ENCODE measurements around the gene CIPC.

CIPC gene

DNA sequence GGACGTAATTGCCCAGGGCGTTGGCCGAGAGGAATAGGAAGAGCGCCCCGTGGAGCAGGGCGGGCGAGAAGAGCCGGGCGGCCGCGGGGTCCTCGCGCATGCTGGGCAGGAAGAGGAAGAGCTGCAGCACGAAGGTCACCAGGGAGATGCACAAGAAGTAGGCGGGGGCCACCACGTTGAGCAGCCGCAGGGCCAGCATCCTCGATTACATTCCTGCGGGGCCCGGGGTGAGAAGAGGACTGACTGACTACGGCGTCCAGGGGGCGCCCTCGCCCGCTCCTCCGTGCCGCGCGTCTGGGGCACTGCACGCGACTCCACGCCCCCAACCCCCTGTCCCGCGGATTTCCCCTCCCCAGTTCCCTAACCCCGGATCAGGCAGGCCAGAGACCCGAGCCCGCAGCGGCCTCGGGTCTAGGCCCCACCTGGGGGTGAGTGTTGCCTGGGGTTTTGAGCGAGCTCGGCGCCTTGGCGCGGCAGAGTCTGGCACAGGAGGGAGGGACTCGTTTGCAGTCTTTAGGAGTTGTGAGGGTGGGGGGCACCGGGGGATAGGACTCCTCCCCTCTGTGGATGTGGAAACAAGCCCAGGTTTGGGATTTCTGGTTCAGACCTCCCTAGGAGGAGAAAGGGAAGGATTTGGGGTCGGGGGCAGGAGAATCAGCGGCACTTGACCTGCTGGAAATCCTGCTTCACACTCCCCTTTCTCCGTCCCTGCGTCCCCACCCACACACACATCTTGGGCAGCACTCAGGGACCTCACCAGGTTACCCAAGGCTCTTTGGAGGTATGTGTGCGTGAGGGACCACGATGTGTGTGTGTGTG, 41.7 kb downstream of the CIPC start:
- H3K27ac ChIP-seq, result no peak overlapping the region
- no peak for TF ChIP-seq ZFX (IDR thresholded peaks at IDR 0.05; ENCODE audit: borderline replicate concordance)
- TF ChIP-seq, protein P1, sequence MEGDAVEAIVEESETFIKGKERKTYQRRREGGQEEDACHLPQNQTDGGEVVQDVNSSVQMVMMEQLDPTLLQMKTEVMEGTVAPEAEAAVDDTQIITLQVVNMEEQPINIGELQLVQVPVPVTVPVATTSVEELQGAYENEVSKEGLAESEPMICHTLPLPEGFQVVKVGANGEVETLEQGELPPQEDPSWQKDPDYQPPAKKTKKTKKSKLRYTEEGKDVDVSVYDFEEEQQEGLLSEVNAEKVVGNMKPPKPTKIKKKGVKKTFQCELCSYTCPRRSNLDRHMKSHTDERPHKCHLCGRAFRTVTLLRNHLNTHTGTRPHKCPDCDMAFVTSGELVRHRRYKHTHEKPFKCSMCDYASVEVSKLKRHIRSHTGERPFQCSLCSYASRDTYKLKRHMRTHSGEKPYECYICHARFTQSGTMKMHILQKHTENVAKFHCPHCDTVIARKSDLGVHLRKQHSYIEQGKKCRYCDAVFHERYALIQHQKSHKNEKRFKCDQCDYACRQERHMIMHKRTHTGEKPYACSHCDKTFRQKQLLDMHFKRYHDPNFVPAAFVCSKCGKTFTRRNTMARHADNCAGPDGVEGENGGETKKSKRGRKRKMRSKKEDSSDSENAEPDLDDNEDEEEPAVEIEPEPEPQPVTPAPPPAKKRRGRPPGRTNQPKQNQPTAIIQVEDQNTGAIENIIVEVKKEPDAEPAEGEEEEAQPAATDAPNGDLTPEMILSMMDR (IDR thresholded peaks at IDR 0.05), result peak; percentile 93

DNA sequence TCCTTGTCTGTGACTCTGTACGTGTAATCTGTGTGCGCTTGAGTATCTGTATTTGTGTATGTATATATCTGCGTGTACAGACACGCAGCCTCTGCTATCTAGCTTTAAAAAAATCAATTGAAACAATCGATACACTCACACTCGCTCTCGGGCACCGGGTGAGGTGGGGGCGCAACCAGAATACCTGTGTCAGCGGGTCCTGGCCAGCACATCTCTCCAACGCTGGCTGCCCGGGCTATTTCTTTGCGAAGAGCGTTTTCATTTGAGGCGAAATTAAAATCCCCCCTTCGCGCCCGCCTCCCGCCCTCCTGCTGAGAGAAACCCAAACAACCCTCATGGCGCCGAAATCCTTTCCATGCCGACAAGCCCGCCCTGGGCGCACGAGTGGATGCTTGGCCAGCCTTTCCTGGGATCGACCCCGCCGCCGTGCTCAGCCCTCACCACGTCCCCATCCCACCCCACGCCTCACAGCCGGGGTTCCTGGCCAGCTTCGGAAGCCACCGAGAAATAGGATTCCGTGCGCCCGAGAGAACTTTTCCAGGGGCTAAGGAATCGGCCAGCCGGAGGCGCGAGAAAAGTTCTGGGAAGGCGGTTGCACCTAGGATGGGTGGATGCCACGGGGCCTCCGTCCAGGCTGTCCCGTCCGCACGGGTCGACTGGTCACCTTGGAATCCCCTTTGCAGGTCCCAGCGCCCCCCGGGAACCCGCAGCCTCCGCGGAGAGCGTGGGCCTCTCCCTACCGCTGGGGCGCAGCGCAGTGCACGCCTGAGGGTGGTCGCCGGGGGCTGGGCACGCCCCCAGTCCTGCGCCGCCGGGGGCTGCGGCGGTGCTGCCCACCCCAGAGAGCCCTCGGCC, 42.5 kb downstream of the CIPC start:
- TF ChIP-seq, protein P1 (IDR thresholded peaks at IDR 0.05), result no peak
- no peak for TF ChIP-seq ZFX (IDR thresholded peaks at IDR 0.05; ENCODE audit: borderline replicate concordance)
- no peak overlapping the region for H3K27ac ChIP-seq

DNA sequence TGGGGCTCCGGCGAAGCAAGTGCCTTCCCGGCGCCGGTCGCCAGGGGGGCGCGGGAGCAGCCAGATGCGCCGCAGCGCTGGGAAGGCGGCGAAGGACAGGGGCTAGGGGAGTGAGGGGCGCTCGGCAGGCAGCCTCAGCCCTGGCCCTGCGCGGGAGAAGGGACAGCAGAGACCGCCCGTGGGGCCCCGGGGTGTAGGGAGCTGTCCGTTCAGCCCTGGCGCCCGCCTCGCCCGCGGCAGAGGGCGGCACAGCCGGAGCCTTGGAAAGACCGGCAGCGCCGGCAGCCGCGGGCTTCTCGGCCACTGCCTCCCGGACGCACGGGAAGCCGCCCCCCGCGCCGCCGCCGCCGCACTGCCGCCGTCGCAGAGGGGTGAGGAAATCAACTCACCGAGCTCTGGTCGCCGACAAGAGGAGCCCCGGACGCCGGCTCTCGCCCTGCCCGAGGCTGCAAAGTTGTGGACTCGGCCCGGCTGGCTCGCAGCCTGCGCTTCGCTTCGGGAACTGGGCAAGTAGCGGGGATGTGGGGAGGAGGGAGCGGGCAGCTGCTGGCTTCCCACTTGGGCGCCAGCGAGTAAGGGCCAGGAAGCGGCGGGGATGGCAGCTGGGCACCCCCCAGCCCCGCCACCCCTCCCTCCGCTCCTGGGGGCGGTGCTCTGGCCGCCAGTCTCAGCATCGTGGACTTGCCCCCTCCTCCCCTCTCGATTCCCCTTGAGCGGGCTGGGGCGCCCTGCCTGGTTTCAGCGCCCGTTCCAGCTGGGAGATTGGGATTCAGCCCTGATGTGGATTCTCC, 43.4 kb downstream of the CIPC start, which contains the start of gene ZDHHC22:
Gene ZDHHC22 (minus strand): TSS at position 578 of the 791 bp plus-strand sequence. CDS start 2,053 bp downstream, outside the sequence.
- no peak within 1 kb of the TSS for H3K27ac ChIP-seq
- TF ChIP-seq ZFX (IDR thresholded peaks at IDR 0.05; ENCODE audit: borderline replicate concordance), result no peak
- TF ChIP-seq, protein P1 (IDR thresholded peaks at IDR 0.05), result peak; percentile 77

DNA sequence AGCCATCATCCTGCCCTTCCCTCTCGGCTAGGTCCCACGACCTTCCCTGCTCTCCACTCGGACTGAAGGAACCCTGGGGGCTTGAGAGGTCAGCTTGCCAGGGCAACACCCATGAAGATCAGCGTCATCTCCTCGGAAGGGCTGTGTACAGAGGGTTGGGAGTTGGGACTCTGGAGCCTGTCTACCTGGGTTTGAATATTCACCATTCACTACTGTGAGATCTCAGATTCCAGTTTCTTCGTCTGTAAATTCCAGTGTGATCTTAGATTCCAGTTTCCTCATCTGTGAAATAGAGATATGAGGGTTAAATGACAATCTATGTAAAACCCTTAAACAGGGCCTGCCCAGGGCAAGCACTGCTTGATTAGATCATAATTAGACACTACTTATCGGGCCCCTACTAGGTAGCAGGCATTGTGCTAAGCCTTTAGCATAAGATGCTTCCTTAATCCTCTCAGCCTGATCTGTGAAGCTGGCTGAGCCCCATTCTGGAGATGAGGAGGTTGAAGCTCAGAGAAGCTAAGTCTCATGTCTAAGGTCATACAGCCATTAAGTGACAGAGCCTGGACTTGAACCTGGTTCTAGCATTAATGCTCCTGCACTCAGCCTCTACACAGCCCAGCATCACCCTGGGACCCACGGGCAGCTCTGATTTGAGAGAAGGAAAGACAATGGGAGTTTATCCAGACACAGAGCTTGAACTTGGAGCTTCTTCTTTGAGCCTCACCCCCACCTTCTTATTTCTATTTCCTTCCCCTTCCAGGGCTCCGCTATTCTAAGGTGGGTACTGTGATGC, 44.1 kb downstream of the CIPC start:
- H3K27ac ChIP-seq, result no peak overlapping the region
- TF ChIP-seq, protein P1 (IDR thresholded peaks at IDR 0.05), result no peak
- TF ChIP-seq ZFX (IDR thresholded peaks at IDR 0.05; ENCODE audit: borderline replicate concordance), result no peak

DNA sequence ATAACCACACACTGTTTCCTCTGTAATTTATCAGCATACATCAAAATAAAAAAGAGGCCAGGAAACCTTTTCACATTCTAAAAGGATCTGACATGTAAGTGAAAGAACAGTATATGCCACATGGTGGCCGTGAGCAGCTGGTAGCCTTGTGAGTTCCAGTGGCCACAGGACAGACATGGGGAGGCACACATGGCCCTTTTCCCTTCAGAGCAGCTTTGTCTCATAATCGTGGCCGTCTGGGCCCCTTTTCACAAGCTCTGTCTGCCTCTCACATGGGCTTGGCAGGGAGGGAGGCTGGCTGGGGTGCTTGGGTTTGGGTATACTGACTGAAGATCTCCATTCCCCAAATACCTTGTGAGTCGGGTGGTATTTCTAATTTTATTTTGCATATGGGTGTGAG, 45.0 kb downstream of the CIPC start:
- no peak for TF ChIP-seq ZFX (IDR thresholded peaks at IDR 0.05; ENCODE audit: borderline replicate concordance)
- TF ChIP-seq, protein P1 (IDR thresholded peaks at IDR 0.05), result no peak
- no peak overlapping the region for H3K27ac ChIP-seq

DNA sequence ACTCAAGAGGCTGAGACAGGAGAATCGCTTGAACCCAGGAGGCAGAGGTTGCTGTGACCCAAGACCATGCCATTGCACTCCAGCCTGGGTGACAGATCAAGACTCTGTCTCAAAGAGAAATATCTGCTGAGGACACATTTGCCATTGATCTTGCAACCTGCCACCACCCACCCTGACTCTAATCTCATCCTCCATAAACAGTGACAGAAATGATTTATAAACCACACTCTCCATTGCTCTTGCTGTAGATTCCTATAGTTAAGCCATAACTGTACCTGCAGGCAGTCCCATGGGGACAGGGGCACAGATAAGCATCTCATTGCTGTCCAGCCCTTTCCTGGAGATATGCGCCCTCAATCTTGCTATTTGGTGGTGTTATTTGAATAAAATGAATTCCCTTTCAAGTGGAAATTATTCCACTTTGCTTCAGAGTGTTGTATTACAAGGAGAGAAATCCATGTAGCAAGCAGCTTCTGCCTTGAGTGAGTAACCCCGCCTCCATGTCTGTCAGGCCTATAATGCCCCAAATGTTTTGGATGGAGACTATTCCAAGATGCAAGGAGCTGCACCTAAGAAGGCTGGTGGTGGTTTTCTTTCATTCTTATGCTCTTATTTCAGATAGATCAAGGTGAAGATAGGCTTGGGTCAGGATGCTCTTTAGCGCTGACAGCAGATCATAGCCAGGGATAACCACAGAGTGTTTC, 46.5 kb downstream of the CIPC start:
- no peak for TF ChIP-seq ZFX (IDR thresholded peaks at IDR 0.05; ENCODE audit: borderline replicate concordance)
- TF ChIP-seq, protein P1 (IDR thresholded peaks at IDR 0.05), result no peak
- no peak overlapping the region for H3K27ac ChIP-seq
